Activated CD4-positive, CD25-positive, alpha-beta regulatory T cell (primary cell): ENCODE results near the gene PDK4.

ENCODE experiments used
- DNase-seq, 4 experiments: peaks; one replicate each; lab custom pipeline; 2025; lab: John Stamatoyannopoulos, UW

The PDK4 gene

GRCh38 chr7:95596198-95597063 is at the start of gene PDK4:
Gene PDK4 (minus strand): TSS chr7:95596516. CDS start chr7:95596293, 223 bp downstream.
- DNase-seq: no peak

- no peak for DNase-seq
These were observed 45.9 kb upstream of the PDK4 start for GRCh38 chr7:95642173-95642572.

GRCh38 chr7:95636140-95636940 is 40.0 kb upstream of the PDK4 start:
- no peak for DNase-seq

GRCh38 chr7:95632609-95633008 is 36.3 kb upstream of the PDK4 start:
- no peak for DNase-seq

- no peak for DNase-seq
These were observed 35.2 kb upstream of the PDK4 start for GRCh38 chr7:95631527-95631926.

- no peak for DNase-seq
These were observed 34.6 kb upstream of the PDK4 start for GRCh38 chr7:95630702-95631458.

GRCh38 chr7:95628831-95629439 is 32.6 kb upstream of the PDK4 start:
- DNase-seq: no peak

GRCh38 chr7:95623788-95624187 is 27.5 kb upstream of the PDK4 start:
- DNase-seq: no peak

- DNase-seq: no peak
These were observed 26.5 kb upstream of the PDK4 start for GRCh38 chr7:95622859-95623258.

- no peak for DNase-seq
These were observed 25.8 kb upstream of the PDK4 start for GRCh38 chr7:95622001-95622549.

- no peak for DNase-seq
These were observed 25.1 kb upstream of the PDK4 start for GRCh38 chr7:95621404-95621803.

- no peak for DNase-seq
These were observed 24.3 kb upstream of the PDK4 start for GRCh38 chr7:95620631-95621030.

- no peak for DNase-seq
These were observed 23.6 kb upstream of the PDK4 start for GRCh38 chr7:95619921-95620320.

- no peak for DNase-seq
These were observed 23.2 kb upstream of the PDK4 start for GRCh38 chr7:95619517-95619916.

GRCh38 chr7:95614442-95614940 is 18.2 kb upstream of the PDK4 start:
- DNase-seq: no peak

GRCh38 chr7:95611224-95611623 is 14.9 kb upstream of the PDK4 start:
- DNase-seq: no peak

- DNase-seq: no peak
These were observed 13.1 kb upstream of the PDK4 start for GRCh38 chr7:95609277-95609971.

- DNase-seq: no peak
These were observed 12.2 kb upstream of the PDK4 start for GRCh38 chr7:95608359-95609173.

- DNase-seq: no peak
These were observed 11.2 kb upstream of the PDK4 start for GRCh38 chr7:95607561-95607960.

GRCh38 chr7:95605275-95605674 is 9.0 kb upstream of the PDK4 start:
- DNase-seq: no peak
